Astrocyte (in vitro differentiated cells and primary cell): ENCODE measurements around the gene NHERF2.

Source experiments
- CTCF ChIP-seq: IDR thresholded peaks from 2 replicates; pipeline ENCODE4 v1.5.1; 2011; ENCODE audit warnings: low read depth, mild to moderate bottlenecking, inconsistent platforms, low read length, moderate library complexity; ENCODE audit not compliant: insufficient read depth
- EZH2 ChIP-seq: IDR thresholded peaks from 2 replicates; pipeline ENCODE4 v1.6.1; 2012; ENCODE audit warnings: mild to moderate bottlenecking, low read length, inconsistent platforms; ENCODE audit not compliant: insufficient read depth

GRCh38 chr16:2062801-2063200 lies 36.1 kb downstream of the NHERF2 start:
- TF ChIP-seq CTCF: no peak
- no peak for TF ChIP-seq EZH2
